Thyroid gland (tissue), 4 donors: ENCODE data around the gene CCDC97. TPM values are rescaled to one million over a fixed set of nuclear protein-coding genes. Genes with fewer than 3 reads are reported as not detected.

Experiments used
- DNase-seq, 2 donors: peaks; one replicate each; pipeline ENCODE4 v3.0.0-alpha.2; 2019
- H3K27ac ChIP-seq, 3 donors: fragments of 200-600 bp; sonication (generic); 1 replicate in 2 of 3; 2 replicates in 1 of 3; pipeline ENCODE4 v1.5.1; 2016 to 2019; ENCODE audit warnings: mild to moderate bottlenecking in 1 of 3, moderate library complexity in 1 of 3
- H3K27me3 ChIP-seq: fragments of 200-600 bp; sonication (generic); one replicate; pipeline ENCODE4 v1.5.1; 2019
- H3K36me3 ChIP-seq, 2 donors: fragments of 200-600 bp; sonication (generic); one replicate each; pipeline ENCODE4 v1.5.1; 2016 to 2019
- H3K4me1 ChIP-seq, 2 donors: fragments of 200-600 bp; sonication (generic); one replicate each; pipeline ENCODE4 v1.5.1; 2017 to 2019
- H3K4me3 ChIP-seq, 3 donors: fragments of 200-600 bp; sonication (generic); replicated peaks in 1 of 3; 1 replicate in 2 of 3; 2 replicates in 1 of 3; pipeline ENCODE4 v1.5.1; 2016; ENCODE audit warnings: mild to moderate bottlenecking in 1 of 3
- H3K9me3 ChIP-seq: fragments of 200-600 bp; sonication (generic); one replicate; pipeline ENCODE4 v1.5.1; 2017
- POLR2A ChIP-seq, 2 donors: fragments of 450-650 bp; IDR thresholded peaks; one replicate each; pipeline ENCODE4 v1.6.1; 2017; ENCODE audit warnings: antibody characterized with exemption in 2 of 2, mild to moderate bottlenecking in 2 of 2, moderate library complexity in 1 of 2
- WGBS, 2 donors: methylation state at CpG; one replicate each; pipeline ENCODE4 v1.1.5; 2017; 5-methylcytosine and 5-hydroxymethylcytosine counted together
- intact Hi-C: fragments of 100-400 bp; cut with DNase I; formaldehyde crosslinking; loops from one replicate; pipeline ENCODE4 v1.15.1; 2023
- total RNA-seq, 4 donors: library from RNA; depleted of rRNA; stranded (reverse); fragments of >200 nt; gene quantifications; one replicate each; pipeline ENCODE4 v1.2.3, GENCODE V29; 2016
- TF ChIP-seq, protein P1 (sequence below), 6 experiments: fragments of 200-600 bp in 3 of 6; fragments of 450-650 bp in 3 of 6; sonication (generic) in 3 of 6; IDR thresholded peaks; one replicate each; pipeline ENCODE4 v1.5.1; 2016 to 2019; ENCODE audit warnings: antibody characterized with exemption in 6 of 6, mild to moderate bottlenecking in 2 of 6, inconsistent platforms in 1 of 6, moderate library complexity in 1 of 6

The CCDC97 gene
- total RNA-seq, 4 donors from 2014 or later = 10.6 to 22.0 (median 19.3) TPM

DNA sequence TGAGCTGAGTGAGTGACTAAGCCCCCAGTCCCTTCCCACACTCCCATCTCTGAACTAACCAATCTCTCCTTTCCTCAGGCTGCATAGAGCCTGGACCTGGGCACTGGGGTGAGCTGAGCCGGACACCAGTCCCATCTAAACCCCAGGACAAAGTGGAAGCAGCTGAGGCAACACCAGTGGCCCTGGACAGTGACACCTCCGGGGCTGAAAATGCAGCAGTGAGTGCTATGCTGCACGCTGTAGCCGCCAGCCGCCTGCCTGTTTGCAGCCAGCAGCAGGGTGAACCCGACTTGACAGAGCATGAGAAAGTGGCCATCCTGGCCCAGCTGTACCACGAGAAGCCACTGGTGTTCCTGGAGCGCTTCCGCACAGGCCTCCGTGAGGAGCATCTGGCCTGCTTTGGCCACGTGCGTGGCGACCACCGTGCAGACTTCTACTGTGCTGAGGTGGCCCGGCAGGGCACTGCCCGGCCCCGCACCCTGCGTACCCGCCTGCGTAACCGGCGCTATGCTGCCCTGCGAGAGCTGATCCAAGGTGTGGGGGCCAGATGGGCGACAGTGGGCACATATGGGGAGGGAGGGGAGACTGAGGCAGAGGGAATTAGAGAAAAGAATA is 6.4 kb downstream of the CCDC97 start:
- Histone ChIP-seq H3K4me1 (peaks cover under 1 to 8% of the 10 kb centered on the region in 2 donors), H3K9me3 (no peaks in the 10 kb centered on the region), H3K27ac (no peak overlapping the region), H3K27me3 (no peaks in the 10 kb centered on the region), H3K36me3 (peaks cover 23 to 46% of the 10 kb centered on the region in 2 donors), H3K4me3 (no peak overlapping the region)
- DNase-seq = no peak
- TF ChIP-seq POLR2A (IDR thresholded peaks at IDR 0.05) = no peak
- TF ChIP-seq, protein P1, sequence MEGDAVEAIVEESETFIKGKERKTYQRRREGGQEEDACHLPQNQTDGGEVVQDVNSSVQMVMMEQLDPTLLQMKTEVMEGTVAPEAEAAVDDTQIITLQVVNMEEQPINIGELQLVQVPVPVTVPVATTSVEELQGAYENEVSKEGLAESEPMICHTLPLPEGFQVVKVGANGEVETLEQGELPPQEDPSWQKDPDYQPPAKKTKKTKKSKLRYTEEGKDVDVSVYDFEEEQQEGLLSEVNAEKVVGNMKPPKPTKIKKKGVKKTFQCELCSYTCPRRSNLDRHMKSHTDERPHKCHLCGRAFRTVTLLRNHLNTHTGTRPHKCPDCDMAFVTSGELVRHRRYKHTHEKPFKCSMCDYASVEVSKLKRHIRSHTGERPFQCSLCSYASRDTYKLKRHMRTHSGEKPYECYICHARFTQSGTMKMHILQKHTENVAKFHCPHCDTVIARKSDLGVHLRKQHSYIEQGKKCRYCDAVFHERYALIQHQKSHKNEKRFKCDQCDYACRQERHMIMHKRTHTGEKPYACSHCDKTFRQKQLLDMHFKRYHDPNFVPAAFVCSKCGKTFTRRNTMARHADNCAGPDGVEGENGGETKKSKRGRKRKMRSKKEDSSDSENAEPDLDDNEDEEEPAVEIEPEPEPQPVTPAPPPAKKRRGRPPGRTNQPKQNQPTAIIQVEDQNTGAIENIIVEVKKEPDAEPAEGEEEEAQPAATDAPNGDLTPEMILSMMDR (IDR thresholded peaks at IDR 0.05) = no peak
- intact Hi-C loops = no loop called here
- 97 to 99% methylated on average over 12 to 21 of the region's 24 CpGs for WGBS, 2 donors

DNA sequence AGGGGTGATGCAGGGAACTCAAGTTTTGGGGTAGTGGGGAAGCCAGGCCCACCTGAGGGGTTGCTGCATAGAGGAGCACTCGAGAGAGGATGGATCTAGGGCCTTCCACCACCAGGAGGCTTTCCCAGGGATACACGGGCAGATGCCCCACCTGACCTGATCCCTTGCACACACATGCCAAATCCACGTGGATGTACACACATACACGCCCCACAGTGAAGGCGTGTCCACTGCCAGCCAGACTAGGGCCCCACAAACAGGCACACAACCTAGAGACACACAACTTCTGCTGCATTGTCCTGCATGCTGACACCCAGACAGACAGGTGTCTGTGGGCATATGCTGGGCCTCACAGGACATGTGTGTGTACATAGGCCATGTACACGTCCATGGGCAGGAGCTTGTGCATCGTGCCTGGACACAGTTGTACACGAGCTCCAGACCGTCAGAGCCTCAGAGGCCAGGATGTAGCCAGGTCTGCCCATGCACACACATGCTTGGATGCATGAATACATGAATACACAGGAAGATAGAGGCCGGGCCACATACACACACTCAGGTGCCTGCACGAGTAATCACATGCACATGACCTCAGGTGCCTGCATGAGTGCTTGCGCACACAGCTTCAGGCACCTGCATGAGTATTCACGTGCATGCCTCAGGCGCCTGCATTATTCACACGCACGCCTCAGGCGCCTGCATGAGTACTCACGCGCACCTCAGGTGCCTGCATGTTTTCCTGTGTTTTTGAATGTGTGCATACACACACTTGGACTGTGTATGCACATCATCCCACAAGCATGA is 8.9 kb downstream of the CCDC97 start:
- intact Hi-C loops = no loop called here
- Histone ChIP-seq H3K36me3 (peaks cover 23 to 35% of the 10 kb centered on the region in 2 donors), H3K27me3 (no peaks in the 10 kb centered on the region), H3K9me3 (no peaks in the 10 kb centered on the region), H3K4me3 (no peak overlapping the region), H3K27ac (no peak overlapping the region), H3K4me1 (peaks cover 0 to 26% of the 10 kb centered on the region in 2 donors)
- 91 to 97% methylated on average over 8 to 19 of the region's 19 CpGs for WGBS, 2 donors
- TF ChIP-seq, protein P1 (IDR thresholded peaks at IDR 0.05) = no peak
- no peak for TF ChIP-seq POLR2A (IDR thresholded peaks at IDR 0.05)
- DNase-seq = no peak

DNA sequence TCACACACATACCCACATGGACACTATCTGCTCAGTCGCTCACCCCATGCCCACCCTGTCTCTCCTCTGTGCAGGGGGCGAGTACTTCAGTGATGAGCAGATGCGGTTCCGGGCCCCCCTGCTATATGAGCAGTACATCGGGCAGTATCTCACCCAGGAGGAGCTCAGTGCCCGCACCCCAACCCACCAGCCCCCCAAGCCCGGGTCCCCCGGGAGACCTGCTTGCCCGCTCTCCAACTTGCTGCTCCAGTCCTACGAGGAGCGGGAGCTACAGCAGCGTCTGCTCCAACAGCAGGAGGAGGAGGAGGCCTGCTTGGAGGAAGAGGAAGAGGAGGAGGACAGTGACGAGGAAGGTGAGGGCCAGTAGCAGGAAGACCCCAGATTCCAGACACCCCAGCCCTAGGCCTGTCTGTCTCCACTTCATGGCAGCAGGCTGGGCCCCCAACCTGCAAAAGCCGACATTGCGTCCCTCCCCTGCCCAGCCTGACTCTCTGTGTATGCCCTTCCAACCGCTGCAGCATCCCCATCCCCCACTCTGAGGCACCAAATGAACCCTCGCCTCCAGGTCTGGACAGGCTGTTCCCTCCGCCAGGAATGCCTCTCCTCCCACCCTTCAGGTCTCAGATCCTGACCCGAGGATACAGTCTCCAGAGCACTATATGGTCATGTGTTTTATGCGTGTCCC is 9.7 kb downstream of the CCDC97 start:
- no peak overlapping the region for H3K4me3 ChIP-seq
- peaks cover 23 to 35% of the 10 kb centered on the region in 2 donors for H3K36me3 ChIP-seq
- TF ChIP-seq POLR2A (IDR thresholded peaks at IDR 0.05) = no peak
- TF ChIP-seq, protein P1 (IDR thresholded peaks at IDR 0.05) = no peak
- intact Hi-C loops = no loop called here
- peaks cover 5 to 33% of the 10 kb centered on the region in 2 donors for H3K4me1 ChIP-seq
- H3K9me3 ChIP-seq = no peaks in the 10 kb centered on the region
- WGBS, 2 donors = 81 to 87% methylated on average over 19 to 20 of the region's 20 CpGs
- DNase-seq = no peak
- H3K27ac ChIP-seq = no peak overlapping the region
- H3K27me3 ChIP-seq = no peaks in the 10 kb centered on the region

DNA sequence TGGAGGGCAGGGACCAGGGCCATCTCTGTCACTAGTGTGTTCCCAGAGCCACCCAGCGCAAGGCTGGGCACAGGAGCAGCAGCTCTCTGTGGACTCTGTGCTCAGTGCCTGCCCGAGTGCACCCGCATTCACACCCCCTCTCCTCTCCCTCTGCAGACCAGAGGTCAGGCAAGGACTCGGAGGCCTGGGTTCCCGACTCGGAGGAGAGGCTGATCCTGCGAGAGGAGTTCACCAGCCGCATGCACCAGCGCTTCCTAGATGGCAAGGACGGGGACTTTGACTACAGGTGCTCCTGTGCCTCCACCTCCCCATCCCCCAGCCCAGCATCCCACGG is 10.2 kb downstream of the CCDC97 start:
- Histone ChIP-seq H3K27me3 (no peaks in the 10 kb centered on the region), H3K9me3 (no peaks in the 10 kb centered on the region), H3K27ac (no peak overlapping the region), H3K4me1 (peaks cover 10 to 38% of the 10 kb centered on the region in 2 donors), H3K4me3 (no peak overlapping the region), H3K36me3 (peaks cover 23 to 35% of the 10 kb centered on the region in 2 donors)
- 91 to 93% methylated on average over 3 to 7 of the region's 11 CpGs for WGBS, 2 donors
- DNase-seq = no peak
- no peak for TF ChIP-seq POLR2A (IDR thresholded peaks at IDR 0.05)
- TF ChIP-seq, protein P1 (IDR thresholded peaks at IDR 0.05) = no peak
- intact Hi-C loops = no loop called here
